Measurements from ENCODE around the gene SORL1.

SORL1 gene

DNA sequence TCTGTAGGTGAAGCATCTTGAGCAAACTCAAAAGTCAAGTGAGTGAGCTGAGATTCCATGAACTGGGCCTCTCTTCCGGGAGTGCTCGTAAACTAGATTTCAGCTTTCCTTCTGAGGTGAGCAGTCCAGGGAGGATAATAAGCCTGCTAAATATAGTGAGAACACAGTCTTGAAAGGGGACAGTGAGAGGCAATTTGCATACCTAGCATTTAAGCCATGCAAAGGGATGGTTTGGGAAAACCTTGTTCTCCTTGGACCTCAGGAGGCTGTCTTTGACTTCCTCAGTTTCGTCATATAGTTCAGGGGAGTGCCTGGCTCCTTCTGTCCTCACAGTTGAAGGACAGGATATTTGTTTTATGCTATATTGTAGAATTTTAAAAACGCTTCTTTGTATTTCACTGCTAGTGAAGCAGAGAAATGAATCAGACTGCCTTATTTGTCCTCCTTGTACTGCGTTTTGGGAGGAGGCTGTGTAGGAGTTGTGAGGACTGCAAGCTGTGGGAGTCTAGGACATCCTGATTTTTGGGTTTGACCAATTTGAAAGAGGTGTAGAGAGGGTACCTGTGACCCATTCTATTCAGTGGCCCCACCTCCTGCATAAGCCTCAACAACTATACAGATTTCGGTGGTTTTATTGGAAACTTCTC, 11.7 kb downstream of the SORL1 start:
- Histone ChIP-seq H3K4me1 (ENCODE audit: control insufficient read depth in 1 of 2, insufficient read depth in 2 of 2, low read length in 2 of 2) (peaks cover 24 to 43% of the 10 kb centered on the region in 2 donors), H3K27me3 (ENCODE audit: control insufficient read depth in 1 of 2, insufficient read depth in 2 of 2, low read length in 2 of 2) (no peaks in the 10 kb centered on the region), H3K9me3 (ENCODE audit: control insufficient read depth in 1 of 2, low read length in 2 of 2) (no peaks in the 10 kb centered on the region), H3K4me3 (ENCODE audit: low read depth in 1 of 2, low read length in 2 of 2) (no peak overlapping the region), H3K27ac (ENCODE audit: low read depth, low read length) (no peak overlapping the region), H3K9ac (ENCODE audit: low read depth in 1 of 2, low read length in 2 of 2) (no peak overlapping the region), H3K36me3 (ENCODE audit: control insufficient read depth in 1 of 2, insufficient read depth in 2 of 2, low read length in 2 of 2) (no peaks in the 10 kb centered on the region)

DNA sequence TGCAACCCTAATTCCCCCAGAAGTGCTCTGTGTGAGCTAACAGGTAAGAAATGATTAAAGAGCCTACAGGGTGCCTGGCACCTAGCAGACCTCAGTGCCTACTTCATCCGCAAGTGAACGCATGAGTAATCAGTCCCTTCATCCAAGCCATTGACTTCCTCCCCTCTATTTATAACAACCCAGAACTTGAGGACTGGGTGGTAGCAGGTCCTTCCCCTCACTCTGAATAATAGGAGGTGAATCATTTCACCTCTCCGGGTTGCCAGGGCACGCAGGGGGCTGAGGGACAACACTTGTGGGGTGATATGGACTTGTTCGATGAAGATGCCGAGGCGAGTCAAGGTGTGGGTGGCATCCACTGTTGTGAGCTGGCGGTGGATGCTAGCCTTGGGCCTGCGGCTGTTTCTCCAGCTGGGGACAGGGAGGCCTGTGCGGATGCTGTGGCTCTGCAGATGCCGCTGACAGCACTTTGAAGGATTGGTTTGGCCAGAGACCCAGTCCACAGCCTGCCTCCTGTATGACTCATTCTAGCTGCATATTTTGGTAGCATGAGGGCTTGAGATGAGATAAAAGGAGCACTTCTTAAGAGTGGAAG, 12.3 kb downstream of the SORL1 start:
- Histone ChIP-seq H3K4me3 (ENCODE audit: low read depth in 1 of 2, low read length in 2 of 2) (no peak overlapping the region), H3K27me3 (ENCODE audit: control insufficient read depth in 1 of 2, insufficient read depth in 2 of 2, low read length in 2 of 2) (no peaks in the 10 kb centered on the region), H3K9ac (ENCODE audit: low read depth in 1 of 2, low read length in 2 of 2) (no peak overlapping the region), H3K9me3 (ENCODE audit: control insufficient read depth in 1 of 2, low read length in 2 of 2) (no peaks in the 10 kb centered on the region), H3K36me3 (ENCODE audit: control insufficient read depth in 1 of 2, insufficient read depth in 2 of 2, low read length in 2 of 2) (no peaks in the 10 kb centered on the region), H3K27ac (ENCODE audit: low read depth, low read length) (no peak overlapping the region), H3K4me1 (ENCODE audit: control insufficient read depth in 1 of 2, insufficient read depth in 2 of 2, low read length in 2 of 2) (peaks cover 24 to 43% of the 10 kb centered on the region in 2 donors)

DNA sequence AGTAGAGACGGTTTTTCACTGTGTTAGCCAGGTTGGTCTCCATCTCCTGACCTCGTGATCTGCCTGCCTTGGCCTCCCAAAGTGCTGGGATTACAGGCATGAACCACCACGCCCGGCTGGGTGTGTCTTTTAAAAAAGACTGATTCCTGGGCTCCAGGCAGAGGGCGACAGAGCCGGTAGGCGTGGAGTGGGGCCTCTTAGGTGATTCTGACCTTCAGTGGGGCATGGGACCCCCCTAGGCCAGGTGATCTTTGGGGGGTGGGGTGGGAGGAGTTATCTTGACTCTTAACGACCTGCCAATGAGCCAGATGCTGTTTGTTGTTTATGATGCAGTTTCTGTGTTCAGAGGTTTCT, 13.6 kb downstream of the SORL1 start:
- Histone ChIP-seq H3K27ac (ENCODE audit: low read depth, low read length) (peak overlapping the region; percentile 66), H3K4me1 (ENCODE audit: control insufficient read depth in 1 of 2, insufficient read depth in 2 of 2, low read length in 2 of 2) (peaks cover 24 to 43% of the 10 kb centered on the region in 2 donors), H3K9ac (ENCODE audit: low read depth in 1 of 2, low read length in 2 of 2) (peak overlapping the region in 1 of 2 donors; percentile 37), H3K9me3 (ENCODE audit: control insufficient read depth in 1 of 2, low read length in 2 of 2) (no peaks in the 10 kb centered on the region), H3K4me3 (ENCODE audit: low read depth in 1 of 2, low read length in 2 of 2) (peak overlapping the region in 1 of 2 donors; percentile 18), H3K27me3 (ENCODE audit: control insufficient read depth in 1 of 2, insufficient read depth in 2 of 2, low read length in 2 of 2) (no peaks in the 10 kb centered on the region), H3K36me3 (ENCODE audit: control insufficient read depth in 1 of 2, insufficient read depth in 2 of 2, low read length in 2 of 2) (peaks cover 0 to 6% of the 10 kb centered on the region in 2 donors)

DNA sequence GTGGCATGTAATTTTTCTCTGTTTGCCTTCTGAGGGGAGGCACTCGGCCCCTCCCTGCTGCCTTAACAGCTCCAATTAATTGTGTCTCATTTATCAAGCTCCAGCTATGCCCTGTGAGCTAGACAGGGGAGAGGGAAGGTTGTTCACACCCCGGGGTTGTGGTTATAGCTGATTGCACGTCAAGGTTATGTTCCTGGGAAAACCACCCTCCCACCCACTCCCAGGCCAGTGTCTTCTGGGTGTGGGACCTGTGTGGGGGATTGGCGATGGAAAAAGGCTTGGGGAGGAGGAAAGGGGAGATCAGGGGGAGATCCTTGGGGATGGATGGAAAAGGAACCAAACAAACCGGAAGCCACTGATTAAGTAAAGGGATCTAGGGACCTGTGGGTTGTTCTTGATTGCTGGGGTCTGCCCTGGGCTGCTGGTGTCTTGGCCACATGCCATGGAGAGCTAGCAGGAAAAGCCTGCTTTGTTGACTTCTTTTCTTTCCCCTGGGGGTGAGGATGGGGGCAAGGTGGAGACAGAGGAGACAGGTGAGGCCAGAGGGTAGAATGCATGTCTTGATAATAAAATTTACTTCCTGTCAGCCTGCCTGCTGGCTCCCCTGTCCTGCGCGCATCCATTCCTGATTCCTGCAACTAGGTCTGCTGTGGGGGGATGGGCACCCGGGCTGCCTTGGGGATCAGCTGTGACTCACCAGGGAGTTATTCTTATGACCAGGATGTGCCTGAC, 14.1 kb downstream of the SORL1 start:
- Histone ChIP-seq H3K9ac (ENCODE audit: low read depth in 1 of 2, low read length in 2 of 2) (peak overlapping the region; percentile 37 to 40), H3K4me3 (ENCODE audit: low read depth in 1 of 2, low read length in 2 of 2) (peak overlapping the region; percentile 31 to 49), H3K4me1 (ENCODE audit: control insufficient read depth in 1 of 2, insufficient read depth in 2 of 2, low read length in 2 of 2) (peaks cover 24 to 43% of the 10 kb centered on the region in 2 donors), H3K36me3 (ENCODE audit: control insufficient read depth in 1 of 2, insufficient read depth in 2 of 2, low read length in 2 of 2) (peaks cover 0 to 11% of the 10 kb centered on the region in 2 donors), H3K27ac (ENCODE audit: low read depth, low read length) (peak overlapping the region; percentile 68), H3K9me3 (ENCODE audit: control insufficient read depth in 1 of 2, low read length in 2 of 2) (no peaks in the 10 kb centered on the region), H3K27me3 (ENCODE audit: control insufficient read depth in 1 of 2, insufficient read depth in 2 of 2, low read length in 2 of 2) (no peaks in the 10 kb centered on the region)

DNA sequence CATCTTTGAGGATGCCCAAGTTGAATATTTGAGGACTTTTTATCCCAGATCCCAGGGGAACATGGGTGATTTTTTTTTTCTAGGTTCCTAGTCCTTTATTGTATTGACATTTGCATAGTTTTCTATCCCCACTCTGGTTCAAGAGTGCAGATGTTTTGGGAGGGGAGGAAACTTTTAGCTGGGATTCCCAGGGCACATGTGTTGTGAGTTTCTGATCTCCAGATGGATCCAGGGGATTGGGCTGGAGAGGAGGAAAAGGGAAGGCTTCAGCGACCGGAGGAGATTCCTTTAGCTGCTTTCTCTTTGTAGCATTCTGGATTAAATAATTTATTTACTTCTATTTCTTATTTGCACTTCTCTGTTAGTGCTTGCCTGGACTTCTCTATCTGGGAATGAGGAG, 15.4 kb downstream of the SORL1 start:
- H3K4me1 ChIP-seq (ENCODE audit: control insufficient read depth in 1 of 2, insufficient read depth in 2 of 2, low read length in 2 of 2): peaks cover 24 to 43% of the 10 kb centered on the region in 2 donors
- H3K4me3 ChIP-seq (ENCODE audit: low read depth in 1 of 2, low read length in 2 of 2): no peak overlapping the region
- H3K9ac ChIP-seq (ENCODE audit: low read depth in 1 of 2, low read length in 2 of 2): peak overlapping the region in 1 of 2 donors; percentile 37
- no peaks in the 10 kb centered on the region for H3K9me3 ChIP-seq (ENCODE audit: control insufficient read depth in 1 of 2, low read length in 2 of 2)
- peak overlapping the region; percentile 34 for H3K27ac ChIP-seq (ENCODE audit: low read depth, low read length)
- H3K27me3 ChIP-seq (ENCODE audit: control insufficient read depth in 1 of 2, insufficient read depth in 2 of 2, low read length in 2 of 2): no peaks in the 10 kb centered on the region
- H3K36me3 ChIP-seq (ENCODE audit: control insufficient read depth in 1 of 2, insufficient read depth in 2 of 2, low read length in 2 of 2): peaks cover 0 to 17% of the 10 kb centered on the region in 2 donors

DNA sequence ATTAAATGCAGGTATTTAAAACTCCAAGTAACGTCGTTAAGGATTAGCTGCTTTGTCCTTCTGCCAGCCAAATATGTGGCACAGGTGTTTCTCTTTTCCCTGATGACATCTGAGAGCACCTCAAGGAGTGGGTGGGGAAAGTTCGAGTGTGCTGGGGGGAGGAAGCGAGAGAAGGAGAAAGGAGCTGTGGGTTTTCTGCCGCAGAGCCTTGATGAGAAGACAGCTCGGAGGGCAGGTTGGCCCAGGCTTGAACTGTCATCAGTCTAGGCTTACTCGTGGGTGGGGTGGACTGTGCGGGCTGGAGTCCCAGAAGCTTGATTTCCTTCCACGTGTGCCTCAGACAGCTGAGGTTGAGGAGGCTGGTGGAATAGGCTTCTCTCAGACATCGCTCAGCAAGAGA, 15.9 kb downstream of the SORL1 start:
- Histone ChIP-seq H3K27ac (ENCODE audit: low read depth, low read length) (no peak overlapping the region), H3K27me3 (ENCODE audit: control insufficient read depth in 1 of 2, insufficient read depth in 2 of 2, low read length in 2 of 2) (no peaks in the 10 kb centered on the region), H3K4me1 (ENCODE audit: control insufficient read depth in 1 of 2, insufficient read depth in 2 of 2, low read length in 2 of 2) (peaks cover 24 to 43% of the 10 kb centered on the region in 2 donors), H3K9me3 (ENCODE audit: control insufficient read depth in 1 of 2, low read length in 2 of 2) (no peaks in the 10 kb centered on the region), H3K9ac (ENCODE audit: low read depth in 1 of 2, low read length in 2 of 2) (no peak overlapping the region), H3K4me3 (ENCODE audit: low read depth in 1 of 2, low read length in 2 of 2) (no peak overlapping the region), H3K36me3 (ENCODE audit: control insufficient read depth in 1 of 2, insufficient read depth in 2 of 2, low read length in 2 of 2) (peaks cover 0 to 17% of the 10 kb centered on the region in 2 donors)

DNA sequence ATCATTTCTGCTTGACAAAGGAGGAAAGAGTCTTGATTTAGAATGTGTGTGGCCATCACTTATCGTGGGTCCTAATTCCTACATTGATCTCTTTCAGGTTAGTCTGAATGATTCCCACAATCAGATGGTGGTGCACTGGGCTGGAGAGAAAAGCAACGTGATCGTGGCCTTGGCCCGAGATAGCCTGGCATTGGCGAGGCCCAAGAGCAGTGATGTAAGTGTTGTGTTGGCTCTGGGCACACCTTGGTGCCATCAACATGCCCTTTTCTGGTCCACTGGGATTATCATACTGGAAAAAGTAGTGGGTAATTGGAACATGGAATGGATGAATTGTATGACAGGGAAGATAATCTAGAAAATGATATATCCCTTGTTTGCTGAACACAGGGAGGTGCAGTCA, 17.8 kb downstream of the SORL1 start:
- Histone ChIP-seq H3K27ac (ENCODE audit: low read depth, low read length) (no peak overlapping the region), H3K9me3 (ENCODE audit: control insufficient read depth in 1 of 2, low read length in 2 of 2) (no peaks in the 10 kb centered on the region), H3K36me3 (ENCODE audit: control insufficient read depth in 1 of 2, insufficient read depth in 2 of 2, low read length in 2 of 2) (peaks cover 0 to 17% of the 10 kb centered on the region in 2 donors), H3K4me1 (ENCODE audit: control insufficient read depth in 1 of 2, insufficient read depth in 2 of 2, low read length in 2 of 2) (peaks cover 24 to 29% of the 10 kb centered on the region in 2 donors), H3K4me3 (ENCODE audit: low read depth in 1 of 2, low read length in 2 of 2) (no peak overlapping the region), H3K27me3 (ENCODE audit: control insufficient read depth in 1 of 2, insufficient read depth in 2 of 2, low read length in 2 of 2) (no peaks in the 10 kb centered on the region), H3K9ac (ENCODE audit: low read depth in 1 of 2, low read length in 2 of 2) (no peak overlapping the region)

DNA sequence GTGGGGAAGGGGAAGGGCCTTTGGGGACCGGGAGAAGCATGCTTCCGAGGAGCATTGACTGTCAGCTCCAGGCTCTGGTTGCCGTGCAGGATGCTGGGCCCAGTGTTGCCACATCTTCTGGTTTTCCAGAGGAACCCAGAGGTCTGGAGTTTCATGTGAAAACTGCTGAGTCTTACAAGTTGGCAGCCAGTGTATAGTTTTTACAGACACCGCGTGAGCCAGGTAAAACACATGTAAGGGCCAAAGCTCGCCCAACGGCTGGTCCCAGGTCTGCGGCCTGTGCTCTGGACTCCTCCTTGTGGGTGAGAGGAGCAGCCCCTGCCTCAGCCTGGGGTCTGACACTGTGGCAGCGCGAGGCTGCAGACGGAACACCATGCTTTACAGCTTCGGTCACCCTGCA, 19.1 kb downstream of the SORL1 start:
- no peaks in the 10 kb centered on the region for H3K9me3 ChIP-seq (ENCODE audit: control insufficient read depth in 1 of 2, low read length in 2 of 2)
- no peaks in the 10 kb centered on the region for H3K27me3 ChIP-seq (ENCODE audit: control insufficient read depth in 1 of 2, insufficient read depth in 2 of 2, low read length in 2 of 2)
- no peak overlapping the region for H3K4me3 ChIP-seq (ENCODE audit: low read depth in 1 of 2, low read length in 2 of 2)
- H3K36me3 ChIP-seq (ENCODE audit: control insufficient read depth in 1 of 2, insufficient read depth in 2 of 2, low read length in 2 of 2): peaks cover 0 to 17% of the 10 kb centered on the region in 2 donors
- H3K9ac ChIP-seq (ENCODE audit: low read depth in 1 of 2, low read length in 2 of 2): no peak overlapping the region
- no peak overlapping the region for H3K27ac ChIP-seq (ENCODE audit: low read depth, low read length)
- H3K4me1 ChIP-seq (ENCODE audit: control insufficient read depth in 1 of 2, insufficient read depth in 2 of 2, low read length in 2 of 2): peaks cover 14 to 20% of the 10 kb centered on the region in 2 donors

DNA sequence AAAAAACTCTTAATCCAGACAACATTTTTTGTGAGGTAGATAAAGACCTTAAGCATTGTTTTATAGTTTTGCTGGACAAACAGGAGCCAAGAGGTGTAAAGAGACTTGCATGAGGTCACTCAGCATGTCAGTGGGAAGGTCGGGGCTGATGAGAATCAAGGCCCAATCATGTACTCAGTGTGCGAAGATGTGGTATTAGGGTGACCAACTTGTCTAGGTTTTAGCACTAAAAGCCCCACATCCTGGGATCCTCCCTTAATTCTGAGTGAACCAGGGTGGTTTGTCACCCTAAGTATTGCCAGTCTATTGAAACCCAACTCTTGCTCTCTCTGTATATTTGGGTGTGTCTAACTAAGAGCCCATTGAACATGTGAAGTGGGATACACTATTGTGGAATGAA, 20.2 kb downstream of the SORL1 start:
- H3K27me3 ChIP-seq (ENCODE audit: control insufficient read depth in 1 of 2, insufficient read depth in 2 of 2, low read length in 2 of 2): no peaks in the 10 kb centered on the region
- H3K9me3 ChIP-seq (ENCODE audit: control insufficient read depth in 1 of 2, low read length in 2 of 2): no peaks in the 10 kb centered on the region
- H3K4me1 ChIP-seq (ENCODE audit: control insufficient read depth in 1 of 2, insufficient read depth in 2 of 2, low read length in 2 of 2): peaks cover 8 to 13% of the 10 kb centered on the region in 2 donors
- H3K27ac ChIP-seq (ENCODE audit: low read depth, low read length): no peak overlapping the region
- H3K9ac ChIP-seq (ENCODE audit: low read depth in 1 of 2, low read length in 2 of 2): no peak overlapping the region
- H3K4me3 ChIP-seq (ENCODE audit: low read depth in 1 of 2, low read length in 2 of 2): no peak overlapping the region
- peaks cover 0 to 18% of the 10 kb centered on the region in 2 donors for H3K36me3 ChIP-seq (ENCODE audit: control insufficient read depth in 1 of 2, insufficient read depth in 2 of 2, low read length in 2 of 2)

DNA sequence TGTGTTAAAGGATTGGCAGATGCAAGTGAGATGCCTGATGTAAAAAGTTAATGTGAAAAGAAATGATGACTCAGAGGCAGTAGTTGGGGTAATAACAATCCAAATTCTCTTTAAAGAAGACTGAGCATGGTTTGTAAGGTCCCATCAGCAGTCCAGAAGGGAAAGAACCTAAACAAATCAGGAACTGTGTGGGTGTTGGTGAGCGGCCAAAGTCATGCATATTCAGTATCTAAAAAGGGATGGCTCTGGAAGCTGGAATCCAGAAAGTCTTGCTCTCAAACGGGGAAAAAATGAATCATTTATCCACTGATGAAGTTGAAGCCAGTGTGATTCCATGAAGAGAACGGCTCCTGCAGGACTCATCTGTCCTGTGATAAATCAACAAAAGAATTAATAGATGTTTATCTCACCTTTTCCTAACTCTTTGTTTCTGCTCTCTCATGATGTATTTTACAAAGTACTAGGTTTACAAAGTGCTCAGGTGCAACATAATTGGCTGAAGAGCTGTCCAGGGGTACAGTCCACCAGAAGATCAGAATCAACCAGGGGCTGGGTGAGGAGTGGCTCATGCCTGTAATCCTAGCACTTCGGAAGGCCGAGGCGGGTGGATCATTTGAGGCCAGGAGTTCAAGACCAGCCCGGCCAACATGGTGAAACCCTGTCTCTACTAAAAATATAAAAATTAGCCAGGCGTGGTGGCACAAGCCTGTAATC, 21.1 kb downstream of the SORL1 start:
- H3K9me3 ChIP-seq (ENCODE audit: control insufficient read depth in 1 of 2, low read length in 2 of 2): no peaks in the 10 kb centered on the region
- H3K4me3 ChIP-seq (ENCODE audit: low read depth in 1 of 2, low read length in 2 of 2): no peak overlapping the region
- H3K9ac ChIP-seq (ENCODE audit: low read depth in 1 of 2, low read length in 2 of 2): no peak overlapping the region
- peaks cover 0 to 24% of the 10 kb centered on the region in 2 donors for H3K36me3 ChIP-seq (ENCODE audit: control insufficient read depth in 1 of 2, insufficient read depth in 2 of 2, low read length in 2 of 2)
- H3K4me1 ChIP-seq (ENCODE audit: control insufficient read depth in 1 of 2, insufficient read depth in 2 of 2, low read length in 2 of 2): peaks cover 0 to 5% of the 10 kb centered on the region in 2 donors
- no peaks in the 10 kb centered on the region for H3K27me3 ChIP-seq (ENCODE audit: control insufficient read depth in 1 of 2, insufficient read depth in 2 of 2, low read length in 2 of 2)
- H3K27ac ChIP-seq (ENCODE audit: low read depth, low read length): no peak overlapping the region

Measured in duodenal mucosa (tissue), 2 donors.